Activated T-helper 1 cell treated with Interleukin-2 at 50 U/mL for 16 hours (primary cell): Measurements from ENCODE around the gene TGM2.

Experiments used
- DNase-seq: peaks from one replicate; pipeline ENCODE4 v3.0.0-alpha.2; 2020; ENCODE audit warnings: low read depth

Gene TGM2

DNA sequence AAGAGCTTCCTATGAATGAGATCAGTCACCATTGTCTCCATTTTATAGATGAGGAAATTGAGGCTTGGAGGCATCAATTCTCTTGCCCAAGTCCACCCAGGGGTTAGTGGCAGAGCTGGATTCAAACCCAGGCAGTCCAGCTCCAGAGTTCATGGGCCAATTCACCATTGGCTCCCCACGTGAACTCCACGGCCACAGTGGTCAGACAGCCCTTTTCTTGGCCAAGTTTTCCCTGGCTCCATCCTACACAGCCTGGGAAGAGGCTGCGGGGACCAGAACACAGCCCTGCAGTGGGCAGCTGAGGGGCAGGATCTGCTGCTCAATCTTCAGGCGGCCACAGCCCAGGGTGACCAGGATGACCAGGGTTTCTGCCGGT, 20.5 kb downstream of the TGM2 start:
- no peak for DNase-seq

DNA sequence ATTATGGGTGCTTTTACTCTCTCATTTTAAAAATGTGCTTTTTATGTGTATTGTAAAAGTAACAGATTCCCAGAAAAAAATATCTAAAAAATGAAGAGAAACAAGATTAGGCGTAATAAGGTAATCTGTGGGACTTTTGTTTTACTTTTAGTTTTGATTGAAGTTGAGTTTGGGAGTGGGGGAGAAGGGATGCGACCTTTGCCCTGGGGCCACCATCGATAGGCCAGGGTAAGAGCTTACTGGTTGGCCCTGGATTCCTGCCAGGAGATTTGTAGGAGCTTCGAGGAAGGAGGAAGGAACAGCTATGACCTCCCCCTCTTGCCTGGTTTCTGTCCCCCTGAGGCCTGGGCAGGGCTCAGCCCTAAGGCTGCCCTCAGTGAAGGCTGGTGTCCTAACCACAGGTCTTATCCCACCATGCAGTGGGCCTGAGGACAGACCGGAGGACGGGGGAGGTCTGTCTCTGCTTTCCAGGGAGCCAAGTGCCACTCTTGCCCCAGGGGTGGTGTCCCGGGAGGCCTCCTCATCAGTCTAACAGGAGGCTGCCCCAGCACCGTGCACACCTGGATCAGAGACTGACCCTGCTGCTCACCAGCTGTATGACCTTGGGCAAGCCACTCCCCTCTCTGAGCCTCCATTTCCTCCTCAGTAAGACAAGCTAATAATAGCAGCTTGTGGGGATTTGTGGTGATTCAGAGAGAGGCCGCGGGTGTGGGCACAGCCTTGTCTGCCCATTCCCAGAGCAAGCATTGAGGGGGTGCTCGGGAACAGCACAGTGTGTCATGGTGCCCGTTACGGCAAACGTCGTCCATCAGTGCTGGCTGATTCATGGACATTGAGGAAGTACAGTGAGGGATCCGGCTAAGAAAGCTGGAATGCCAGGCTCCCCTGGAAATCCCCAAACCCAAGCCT, 21.2 kb downstream of the TGM2 start:
- DNase-seq = no peak

DNA sequence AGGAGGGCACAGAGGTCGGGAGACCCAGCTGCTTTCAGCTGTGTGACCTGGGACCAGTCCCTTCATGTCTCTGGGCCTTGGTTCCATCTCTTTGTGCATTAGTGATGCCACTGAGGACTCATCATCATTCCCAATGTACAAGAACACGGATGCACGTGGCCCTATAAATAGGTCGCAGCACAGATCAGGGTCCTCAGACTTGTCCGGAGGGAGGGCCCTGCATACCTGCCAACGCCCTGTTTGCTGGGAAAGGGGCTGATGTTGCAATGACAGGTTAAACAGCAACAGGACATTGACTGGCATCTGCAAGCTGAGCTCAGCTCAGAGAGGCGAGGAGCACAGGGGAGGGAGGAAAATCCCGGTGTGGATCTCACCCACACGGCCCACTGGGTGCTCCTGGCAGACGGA, 21.8 kb downstream of the TGM2 start:
- no peak for DNase-seq

DNA sequence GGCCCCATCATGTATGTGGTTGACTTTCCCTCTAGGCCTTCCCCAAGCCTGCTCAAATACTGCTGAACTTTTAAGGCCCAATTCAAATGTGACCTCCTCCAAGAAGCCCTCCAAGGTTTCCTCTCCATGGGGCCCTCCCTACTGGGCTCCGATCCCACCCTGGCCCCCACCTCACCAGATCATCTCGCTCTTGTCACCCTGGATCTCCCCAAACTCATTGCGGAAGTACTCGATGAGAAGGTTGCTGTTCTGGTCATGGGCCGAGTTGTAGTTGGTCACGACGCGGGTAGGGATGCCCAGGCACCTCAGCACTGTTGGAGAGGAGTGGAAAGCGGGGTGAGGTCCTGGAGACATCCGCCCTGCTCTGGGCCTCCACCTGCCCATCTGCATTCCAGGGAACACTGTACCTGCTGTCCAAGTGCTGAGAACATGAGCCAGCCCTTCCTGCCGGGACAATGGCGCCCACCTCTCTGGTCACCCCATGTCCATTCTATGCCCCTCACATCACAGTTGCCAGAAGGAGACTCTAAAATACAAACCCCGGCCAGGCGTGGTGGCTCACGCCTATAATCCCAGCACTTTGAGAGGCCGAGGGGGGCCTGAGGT, 23.1 kb downstream of the TGM2 start:
- no peak for DNase-seq

DNA sequence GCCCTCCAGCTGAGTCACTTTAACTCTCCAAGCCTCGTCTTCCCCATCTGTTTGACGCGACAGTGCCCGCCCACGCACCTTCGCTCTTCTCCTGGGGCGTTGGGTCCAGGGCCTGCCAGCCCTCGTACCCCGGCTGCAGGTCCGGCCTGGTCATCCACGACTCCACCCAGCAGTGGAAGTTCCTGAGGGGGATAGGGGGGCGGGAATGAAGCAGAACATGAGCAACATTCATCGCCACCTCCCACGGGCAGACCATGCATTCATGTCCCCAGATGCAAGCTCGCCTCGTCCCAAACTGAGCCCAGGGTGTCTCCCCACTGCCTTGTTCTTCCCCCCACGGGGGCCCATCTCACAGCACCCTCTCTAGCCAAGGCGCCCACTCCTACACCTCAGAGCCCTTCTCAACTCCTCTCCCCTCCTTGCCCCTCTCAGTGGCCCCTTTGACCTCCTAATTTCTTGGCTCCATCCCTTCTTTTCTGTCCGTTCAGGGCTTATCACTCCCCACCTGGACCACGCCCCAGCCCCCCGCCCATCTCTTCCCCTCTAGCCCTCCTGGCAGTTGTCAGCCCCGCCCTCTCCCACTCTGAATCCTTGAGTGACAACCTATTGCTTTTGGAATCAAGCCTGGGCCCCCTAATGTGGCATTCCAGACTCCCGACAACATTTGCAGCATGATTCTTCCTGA, 23.7 kb downstream of the TGM2 start:
- no peak for DNase-seq

DNA sequence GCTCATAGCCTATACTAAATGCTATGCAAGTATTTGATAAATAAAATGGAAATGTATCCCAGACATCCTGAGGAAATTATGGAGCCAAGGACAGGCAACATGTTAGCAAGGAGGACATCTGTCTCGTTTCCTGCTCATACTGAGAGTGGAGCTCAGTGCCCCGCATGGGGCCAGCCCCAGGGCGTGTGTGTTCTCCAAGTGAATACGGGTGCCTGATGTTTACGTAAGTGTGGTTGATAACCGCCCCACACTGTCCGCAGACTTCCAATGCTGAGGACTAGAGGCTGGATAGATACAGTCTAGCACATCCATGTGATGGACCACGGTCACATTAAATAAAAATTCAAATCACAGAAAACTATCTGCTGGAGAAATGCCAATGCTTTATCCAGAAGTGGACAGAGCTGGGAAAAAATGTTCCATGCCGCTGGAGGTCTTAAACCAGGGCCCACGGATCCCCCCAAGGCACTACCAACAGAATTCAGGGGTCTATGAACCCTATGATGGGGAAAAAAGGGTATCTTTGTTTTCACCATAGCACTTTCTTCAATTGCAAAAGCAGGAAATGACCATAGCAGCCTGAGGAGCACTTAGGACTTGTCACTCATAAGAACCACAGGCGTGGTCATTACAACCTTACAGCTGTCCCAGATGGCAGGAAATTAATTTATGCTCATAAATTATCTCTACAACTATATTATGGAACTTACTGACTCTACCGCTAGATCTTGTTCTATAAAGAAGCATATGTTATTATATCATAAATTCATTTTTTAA, 24.9 kb downstream of the TGM2 start:
- no peak for DNase-seq

DNA sequence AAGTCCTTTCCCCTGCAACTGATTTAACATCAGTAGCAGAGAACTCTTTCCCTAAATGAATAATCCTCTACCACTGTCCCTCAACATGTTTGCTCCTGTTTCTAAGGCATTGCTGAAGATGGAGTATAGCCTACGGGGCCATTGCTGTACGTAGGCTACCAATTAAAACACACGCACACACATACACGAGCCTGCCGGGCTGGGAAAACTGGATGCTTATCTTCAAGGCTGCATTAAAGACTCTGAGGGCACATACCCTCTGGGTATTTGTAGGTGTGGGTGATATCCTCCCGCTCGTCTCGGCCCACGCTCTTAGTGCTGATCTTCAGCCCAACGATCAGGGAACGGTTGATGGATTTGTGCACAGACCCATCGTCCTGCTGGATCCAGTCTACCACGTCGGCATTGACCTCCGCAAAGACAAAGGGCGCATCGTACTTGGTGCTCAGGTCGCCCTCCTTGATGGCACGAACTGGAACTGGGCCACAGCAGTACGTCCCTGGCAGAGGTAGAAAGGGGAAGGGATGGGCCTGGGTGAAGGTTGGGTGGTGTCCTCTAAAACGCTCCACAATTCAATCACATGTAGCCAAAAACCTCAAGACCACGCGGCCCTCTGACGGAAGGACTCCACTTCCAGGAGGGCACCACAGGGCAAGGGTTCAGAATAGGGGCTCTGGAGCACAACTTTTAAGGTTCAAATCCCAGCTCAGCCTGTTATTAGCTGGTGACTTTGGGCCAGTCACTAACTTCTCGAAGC, 25.7 kb downstream of the TGM2 start:
- no peak for DNase-seq

DNA sequence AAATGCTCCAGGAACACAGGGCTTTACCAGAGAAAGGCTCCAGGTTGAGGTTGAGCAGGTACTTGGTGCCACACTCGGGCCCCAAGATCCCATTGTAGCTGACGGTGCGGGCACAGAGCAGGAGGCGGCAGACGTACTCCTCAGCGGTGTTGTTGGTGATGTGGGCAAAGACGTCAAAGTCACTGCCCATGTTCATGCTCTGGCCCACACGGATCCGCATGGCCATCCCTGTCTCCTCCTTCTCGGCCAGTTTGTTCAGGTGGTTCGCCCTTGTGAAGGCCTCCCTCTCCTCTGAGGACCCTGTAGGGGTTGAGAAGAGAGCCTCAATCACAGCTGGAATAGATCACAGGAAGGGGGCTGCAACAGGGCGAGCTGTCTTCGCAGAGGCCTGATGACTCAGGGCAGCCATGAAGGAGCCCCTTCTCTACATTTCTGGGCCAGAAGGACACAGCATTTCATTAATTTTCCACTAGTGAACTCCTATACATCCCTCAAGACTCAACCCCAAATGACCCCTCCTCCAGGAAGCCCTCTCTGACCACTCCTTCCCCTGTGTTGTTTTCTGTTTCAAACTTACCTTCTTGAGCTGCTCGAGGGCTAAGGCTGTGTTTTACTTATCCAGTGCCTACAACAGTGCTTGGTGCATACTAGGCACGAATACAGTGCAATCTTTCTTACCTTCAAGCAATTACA, 26.8 kb downstream of the TGM2 start:
- DNase-seq = no peak

DNA sequence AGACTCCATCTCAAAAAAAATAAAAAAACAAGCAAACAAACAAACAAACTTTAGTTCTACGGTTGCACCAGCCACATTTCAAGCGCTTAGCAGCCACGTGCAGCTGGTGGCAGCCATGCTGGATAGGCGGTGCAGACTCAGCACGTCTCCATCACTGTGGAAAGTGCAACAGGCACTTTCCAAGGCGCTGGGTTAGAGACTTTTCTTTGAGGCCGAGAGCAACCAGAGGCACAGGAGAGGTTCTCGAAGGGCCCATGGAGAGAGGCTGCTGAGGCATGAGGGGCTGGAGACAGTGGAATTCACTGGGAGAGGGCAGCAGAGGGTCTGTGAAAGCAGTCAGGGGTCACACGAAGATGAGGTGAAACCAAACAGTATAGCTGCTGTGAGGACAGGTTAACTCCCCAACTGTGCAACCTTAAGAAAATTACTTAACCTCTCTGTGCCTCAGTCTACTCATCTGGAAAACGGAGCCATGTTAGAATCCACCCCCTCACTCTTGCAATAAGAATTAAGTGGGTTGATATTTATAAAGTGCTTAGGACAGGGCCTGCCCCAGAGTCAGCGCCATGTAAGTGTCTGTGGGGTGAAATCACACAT, 27.5 kb downstream of the TGM2 start:
- no peak for DNase-seq

DNA sequence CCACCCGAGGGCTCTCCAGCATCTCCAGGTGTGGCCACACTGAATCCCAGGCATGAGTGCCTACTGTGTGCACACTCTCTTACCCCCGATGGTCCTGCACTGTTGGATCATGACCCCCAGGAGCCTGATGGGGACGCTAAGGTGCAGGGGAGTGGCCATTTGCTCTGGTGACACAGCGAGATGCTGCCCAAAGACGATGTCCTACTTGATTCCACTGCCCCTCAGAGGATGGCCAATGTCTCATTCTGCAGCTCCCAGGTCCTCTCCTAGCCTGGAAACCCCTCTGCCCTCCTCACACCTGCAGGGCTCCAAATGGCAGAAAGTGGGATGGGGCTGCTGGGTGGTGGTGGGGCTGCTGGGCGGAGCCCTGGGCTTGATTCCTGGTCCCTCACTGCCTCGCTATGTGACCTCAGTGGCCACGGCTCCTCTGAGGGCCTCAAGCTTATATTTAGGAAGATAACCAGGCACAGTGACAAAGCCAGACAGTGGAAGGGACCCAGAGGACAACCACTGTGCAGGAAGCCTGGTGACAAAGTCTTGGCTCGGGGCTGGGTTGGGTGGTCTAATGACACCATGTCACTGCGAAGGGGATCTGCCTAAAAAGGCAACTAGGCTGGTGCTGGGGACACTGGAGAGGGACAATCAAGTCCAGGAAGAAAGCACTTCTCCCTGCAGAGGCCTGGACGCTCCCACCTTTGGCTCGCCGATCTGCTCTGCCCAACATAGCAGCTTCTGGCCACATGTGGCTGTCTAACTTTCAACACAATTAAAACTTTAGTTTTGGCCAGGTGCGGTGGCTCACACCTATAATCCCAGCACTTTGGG, 28.4 kb downstream of the TGM2 start:
- DNase-seq = no peak

DNA sequence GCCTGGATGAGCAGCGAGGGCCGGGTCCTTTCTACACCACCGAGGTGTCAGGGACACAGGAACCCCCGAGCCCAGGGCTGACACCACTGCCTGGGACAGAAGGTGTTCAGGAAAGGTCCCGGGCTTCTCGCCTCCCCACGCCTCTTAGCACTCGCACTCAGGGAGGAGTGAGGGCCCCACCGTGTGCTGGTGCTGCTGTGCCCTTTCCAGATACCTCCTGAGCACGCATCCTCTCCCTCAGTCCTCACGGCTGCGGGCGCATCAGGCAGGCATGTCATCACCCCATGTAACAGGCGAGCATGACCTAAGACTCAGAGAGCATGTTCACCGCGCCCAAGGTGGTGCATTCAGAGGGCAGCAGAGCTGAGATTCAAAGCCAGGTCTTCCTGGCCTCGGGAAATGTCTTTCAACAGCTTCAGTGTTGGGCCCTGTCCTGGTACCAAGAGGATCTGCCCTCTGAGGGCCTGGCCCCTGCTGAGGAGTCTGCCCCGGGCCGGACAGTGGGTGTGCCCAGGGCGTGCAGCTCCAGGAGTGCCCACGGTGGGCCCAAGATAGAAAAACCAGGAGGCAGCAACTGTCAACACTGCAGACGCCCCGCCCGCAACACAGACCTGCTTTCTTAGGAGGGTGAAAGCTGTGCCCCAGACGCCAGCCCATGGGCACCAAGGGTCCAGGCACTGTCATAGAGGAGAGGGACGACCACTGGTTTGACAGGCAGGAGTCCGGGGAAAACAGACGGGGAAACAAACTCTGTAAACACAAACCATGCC, 29.2 kb downstream of the TGM2 start:
- no peak for DNase-seq

DNA sequence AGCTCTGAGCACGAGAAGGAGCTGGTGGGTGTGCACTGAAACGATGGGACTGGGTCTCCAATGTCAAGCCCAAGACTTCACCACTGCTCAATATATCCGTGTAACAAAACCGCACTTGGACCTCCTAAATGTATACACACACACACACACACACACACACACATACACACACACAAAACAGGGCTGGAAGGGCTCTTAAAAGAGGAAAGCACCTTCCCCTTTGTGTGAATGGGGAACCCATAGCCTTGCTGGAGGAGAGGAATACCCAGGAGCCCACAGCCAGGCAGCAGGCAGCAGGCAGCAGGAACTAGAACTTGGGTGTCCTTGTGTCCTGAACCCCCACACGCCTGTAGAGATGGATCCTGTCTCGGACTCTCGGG, 29.8 kb downstream of the TGM2 start:
- DNase-seq = no peak

DNA sequence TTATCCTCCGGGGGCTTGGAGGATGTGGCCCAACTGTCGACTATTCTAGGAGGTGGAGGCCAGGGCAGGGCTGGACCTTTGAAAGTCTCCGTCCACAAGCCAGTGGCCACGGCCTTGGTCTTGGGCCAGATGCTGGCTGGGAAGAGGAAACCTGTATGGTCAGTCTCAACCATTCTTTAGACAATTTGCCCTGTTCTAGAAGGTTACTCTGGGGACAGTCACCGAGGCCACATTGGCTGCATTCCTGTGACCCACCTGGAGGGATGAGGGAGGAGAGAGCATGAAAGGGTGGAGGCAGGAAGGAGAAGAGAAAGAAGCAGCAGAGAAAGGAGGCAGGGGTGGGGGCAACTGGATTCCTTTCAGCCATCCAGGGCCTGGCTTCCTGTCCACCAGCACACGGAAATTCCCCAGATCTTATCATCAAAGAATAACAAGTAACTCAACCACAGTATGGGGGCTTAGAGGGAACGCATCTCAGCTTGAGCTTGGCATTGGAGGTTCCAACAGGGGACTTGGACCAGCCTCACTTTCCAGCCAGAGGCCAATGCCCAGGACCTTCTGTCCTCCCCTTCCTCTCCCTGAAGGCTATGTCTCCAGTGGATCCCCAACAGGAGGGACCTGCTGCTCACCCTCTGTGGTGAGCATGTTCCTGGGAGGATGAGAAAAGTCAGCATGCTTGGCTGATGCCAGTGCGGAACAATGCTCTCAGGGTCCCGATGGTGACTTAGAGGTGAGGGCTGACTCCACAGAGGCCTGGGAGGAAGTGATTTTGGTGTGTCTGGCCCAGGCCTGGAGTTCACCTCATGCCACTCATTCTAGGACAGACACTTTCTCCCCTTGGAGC, 30.4 kb downstream of the TGM2 start:
- no peak for DNase-seq

DNA sequence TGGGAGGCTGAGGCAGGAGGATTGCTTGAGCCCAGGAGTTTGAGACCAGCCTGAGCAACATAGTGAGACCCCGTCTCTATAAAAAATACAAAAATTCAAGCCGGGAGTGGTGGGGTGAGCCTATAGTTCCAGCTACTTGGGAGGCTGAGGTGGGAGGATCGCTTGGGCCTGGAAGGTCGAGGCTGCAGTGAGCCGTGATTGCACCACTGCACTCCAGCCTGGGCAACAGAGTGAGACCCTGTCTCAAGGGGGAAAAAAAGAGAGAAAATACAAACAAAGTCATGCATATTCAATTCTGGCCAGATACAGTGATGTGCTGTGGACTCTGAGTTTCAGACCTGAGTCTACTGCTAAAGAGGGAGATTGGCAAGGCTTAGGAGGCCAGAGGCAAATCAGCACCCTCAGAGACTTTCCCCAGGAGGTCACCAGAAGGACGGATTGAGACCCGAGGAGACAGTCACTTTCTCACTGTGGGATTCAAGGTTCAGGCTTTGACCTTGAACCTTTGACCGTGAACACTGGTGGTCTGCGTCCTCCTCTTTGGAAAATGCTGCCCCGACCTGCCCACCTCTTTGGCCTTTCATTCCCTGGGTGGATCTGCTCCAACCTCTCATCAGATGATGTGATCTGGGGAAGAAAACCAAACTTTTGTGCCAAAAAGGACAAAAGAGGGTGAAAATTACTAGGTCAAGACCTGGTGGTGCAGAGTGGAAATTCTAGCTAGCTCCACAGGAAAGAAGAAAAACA, 31.2 kb downstream of the TGM2 start:
- DNase-seq = no peak

DNA sequence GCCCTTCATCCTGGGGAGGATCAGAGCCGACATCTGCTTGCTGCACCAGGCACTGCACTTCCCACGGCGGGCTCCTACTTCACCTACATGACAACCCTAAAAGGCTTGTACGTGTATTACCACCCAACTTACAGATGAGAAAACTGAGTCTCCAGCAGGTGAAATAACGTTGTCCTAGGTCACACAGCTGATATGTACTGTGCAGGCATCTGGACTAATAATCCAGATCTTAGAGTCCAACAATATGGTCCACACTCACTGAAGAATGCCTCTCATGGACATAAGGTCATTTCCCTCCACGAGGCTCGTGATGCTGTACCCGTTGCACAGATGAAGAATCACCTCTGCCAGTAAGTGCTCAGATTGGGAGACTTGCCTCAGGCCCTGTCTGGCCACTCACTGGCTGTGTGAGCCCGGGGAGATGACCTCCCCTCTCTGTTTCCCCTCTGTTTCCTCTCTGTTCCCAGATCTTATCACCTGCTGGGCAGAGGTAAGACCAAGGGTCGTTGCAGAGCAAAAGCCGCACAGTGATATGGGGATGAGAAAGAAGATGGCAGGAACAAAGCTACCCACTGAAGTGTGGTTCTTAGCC, 32.1 kb downstream of the TGM2 start:
- DNase-seq = no peak

DNA sequence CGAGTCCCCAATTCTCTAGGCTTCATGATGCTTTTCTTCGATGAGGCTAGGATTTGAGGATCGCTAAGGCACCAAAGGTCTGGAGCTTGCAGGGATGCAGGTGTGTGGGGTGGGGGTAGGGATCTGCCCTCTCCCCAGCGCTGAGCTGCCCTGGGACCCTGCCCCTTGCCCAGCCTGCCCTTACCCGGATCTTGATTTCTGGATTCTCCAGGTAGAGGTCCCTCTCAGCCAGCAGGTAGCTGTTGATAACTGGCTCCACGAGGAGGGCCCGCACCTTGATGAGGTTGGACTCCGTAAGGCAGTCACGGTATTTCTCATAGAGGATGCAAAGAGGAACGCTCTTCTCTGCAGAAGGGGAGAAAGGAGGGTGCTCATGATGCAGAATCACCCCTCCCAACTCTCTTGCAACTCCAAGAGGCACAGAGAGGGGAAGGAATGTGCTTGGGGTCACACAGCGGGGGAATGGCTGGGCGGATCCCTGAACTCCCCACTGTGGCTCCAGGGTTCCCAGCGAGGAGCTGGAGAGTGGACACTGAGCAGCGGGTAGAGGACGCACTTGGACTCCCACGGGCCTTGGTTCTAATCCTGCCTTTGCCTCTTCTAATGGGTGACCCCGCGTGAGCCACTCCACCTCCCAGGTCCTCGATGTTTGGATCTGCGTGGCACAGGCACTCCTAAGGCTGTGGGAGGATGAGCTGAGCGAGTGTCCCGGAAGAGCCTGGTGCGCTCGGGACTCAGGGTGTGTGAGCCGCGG, 32.7 kb downstream of the TGM2 start:
- no peak for DNase-seq
